Stimulated activated CD4-positive, alpha-beta T cell treated with anti-CD3 and anti-CD28 coated beads, Interleukin-1b, Interleukin-23, amount 100 ng/mL, for 24 hours (primary cell): ENCODE measurements around the gene UROC1.

Experiments used
- DNase-seq, 4 experiments: peaks; one replicate each; pipeline ENCODE4 v3.0.0-alpha.2; 2020; ENCODE audit warnings: low read depth in 4 of 4, low spot score in 1 of 4

Gene UROC1

DNA sequence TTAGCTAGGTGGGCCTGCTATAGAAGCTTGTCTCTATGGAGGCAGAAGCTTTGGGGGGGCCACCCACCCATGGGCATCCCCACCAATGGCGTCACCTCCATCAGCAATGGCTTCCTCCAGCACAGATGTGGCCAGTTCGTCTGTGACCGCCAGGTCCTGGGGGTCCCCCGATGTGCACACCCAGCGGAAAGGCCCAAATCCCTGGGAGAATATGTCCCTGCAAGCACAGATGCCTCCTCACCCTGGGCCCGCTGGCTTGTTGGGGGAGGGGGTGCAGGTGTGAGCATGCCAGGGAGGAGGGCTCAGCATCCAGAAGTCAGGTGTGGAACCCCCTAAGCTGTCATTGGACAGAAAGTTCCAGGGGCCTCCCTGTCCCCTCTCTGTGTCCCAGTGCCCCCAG lies 19.6 kb downstream of the UROC1 start:
- no peak for DNase-seq

DNA sequence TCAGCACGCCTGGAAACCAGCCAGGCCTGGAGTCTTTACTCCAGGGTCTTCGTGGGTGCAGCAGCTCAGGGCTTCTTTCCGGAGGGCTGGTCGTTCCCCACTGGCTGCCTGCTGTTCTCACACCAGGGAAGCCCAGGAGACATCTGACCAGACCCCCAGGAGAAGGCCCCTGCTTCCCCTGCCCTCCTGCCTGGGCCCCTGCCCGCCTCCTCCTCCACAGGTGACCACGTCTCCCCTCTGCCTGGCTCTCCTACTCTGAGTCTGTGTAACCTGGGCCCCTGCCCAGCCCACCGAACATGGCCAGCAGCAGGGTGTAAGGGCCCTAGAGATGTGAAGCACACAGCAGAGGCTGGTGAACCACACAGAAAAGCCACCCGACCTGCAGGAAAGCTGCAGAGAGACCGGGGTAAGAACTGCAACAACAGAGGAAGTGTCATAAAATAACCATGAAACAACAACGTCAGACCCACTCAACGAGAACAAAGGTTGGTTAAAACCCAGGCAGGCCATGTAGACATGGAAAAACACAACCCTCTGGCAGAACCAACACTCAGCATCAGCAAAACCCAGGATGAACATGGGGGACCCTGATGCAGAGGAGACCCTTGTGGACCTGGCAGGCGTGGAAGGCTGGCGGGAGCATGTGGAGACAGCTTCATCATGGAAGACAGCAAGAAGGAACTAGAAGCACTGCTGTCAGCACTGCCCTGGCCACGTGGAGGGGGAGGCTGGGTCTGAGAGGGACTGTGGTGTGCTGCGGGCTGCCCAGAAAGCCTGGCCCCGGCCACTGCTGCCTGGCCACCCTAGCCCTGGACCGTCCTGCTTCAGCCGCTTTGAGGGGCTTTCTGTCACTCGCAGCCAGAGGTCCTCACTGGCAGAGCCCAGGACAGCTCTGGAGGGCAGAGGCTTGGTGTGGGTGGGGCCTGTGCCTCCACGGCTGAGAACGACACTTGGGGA lies 20.4 kb downstream of the UROC1 start:
- DNase-seq, result no peak

- DNase-seq, result no peak
Measured at GRCh38 chr3:126495786-126496185, 21.8 kb downstream of the UROC1 start.

DNA sequence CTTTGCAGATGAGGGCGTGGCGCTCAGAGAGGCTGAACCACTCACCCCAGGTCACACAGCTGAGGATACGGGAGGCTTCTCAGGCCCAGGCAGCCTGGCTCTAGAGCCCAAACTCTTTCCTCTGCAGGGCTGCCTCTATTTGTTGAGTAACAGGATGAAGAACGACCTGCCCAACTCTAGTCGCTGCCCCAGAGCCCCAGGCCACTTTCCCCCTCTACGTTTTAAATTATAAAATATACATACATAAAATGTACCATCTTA lies 22.7 kb downstream of the UROC1 start:
- no peak for DNase-seq

GRCh38 chr3:126494204-126494969 lies 23.2 kb downstream of the UROC1 start:
- DNase-seq, result no peak

DNA sequence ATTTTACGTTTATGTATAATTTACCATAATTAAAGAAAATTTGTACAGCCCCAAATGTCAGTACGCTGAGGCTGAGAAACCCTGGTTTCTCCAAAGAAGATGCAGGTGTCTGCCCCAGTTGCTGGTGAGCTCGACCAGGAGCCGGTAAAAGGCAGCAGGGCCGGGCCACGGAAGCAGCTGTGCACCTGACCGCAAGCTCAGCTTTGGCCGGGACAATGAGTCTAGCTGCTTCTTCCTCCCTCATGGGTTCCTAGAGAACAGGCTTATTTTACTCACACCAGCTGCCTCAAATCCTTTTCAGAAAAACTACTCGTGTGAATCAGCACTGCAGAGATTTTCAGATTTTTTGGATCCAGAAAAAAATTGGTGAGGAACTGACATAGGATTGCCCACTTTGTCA lies 23.8 kb downstream of the UROC1 start:
- no peak for DNase-seq

DNA sequence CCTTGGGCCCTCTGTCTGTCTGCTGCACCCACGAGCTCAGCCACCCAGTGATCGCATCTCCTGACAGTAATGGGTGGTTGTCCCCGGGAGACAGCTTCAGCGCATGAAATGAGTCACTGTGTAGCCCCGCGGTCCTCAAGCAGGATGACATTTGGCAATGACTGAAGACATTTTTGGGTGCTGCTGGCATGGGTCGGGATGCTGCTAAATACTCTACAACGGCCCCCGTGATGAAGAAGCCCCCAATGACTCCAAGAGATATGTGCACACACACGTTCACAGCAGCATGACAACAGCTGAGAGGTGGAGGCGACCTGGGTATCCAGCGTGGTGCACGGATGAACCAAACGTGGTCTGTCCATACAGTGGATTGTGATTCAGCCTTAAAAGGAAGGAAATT lies 24.5 kb downstream of the UROC1 start:
- DNase-seq, result no peak

GRCh38 chr3:126491221-126492013 lies 26.2 kb downstream of the UROC1 start:
- DNase-seq, result no peak

DNA sequence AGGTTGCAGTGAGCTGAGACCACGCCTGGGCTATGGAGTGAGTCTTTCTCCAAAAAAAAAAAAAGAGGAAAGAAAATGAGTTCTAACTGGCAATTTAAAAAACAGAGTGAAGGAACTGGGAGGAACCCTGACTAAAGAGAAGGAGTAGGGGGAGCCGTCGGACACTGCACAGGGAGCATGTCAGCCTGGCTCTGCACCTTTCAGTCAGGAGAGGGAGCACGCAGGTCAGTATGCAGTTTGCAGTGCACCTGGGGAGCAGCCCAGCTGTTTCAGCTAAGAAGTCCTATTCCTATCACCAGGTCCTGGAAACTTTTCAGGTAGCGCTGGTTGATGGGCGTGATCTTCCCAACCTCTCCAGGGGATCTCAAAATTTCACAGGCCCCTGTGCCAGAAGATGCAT lies 27.0 kb downstream of the UROC1 start:
- no peak for DNase-seq

GRCh38 chr3:126488886-126489569 lies 28.5 kb downstream of the UROC1 start:
- no peak for DNase-seq

DNA sequence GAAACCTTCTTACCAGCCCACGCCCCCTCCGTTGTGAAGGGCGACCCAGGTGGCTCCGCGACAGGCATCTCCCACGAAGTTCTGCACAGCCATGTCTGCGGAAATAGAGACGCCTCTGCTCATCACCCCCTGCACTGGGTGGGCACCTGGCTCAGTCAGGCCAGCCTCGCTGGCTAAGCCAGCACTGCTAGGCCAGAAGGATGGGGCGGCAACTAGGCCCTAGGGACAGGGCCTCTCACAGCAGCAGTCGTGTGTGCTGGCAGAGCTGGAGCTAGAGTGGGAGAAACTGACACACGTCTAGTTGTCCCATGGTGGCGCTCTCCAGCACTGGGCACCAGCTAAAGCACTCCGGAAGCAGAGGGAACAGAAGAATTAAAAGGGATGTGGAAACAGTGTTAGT lies 29.4 kb downstream of the UROC1 start:
- DNase-seq, result no peak

- no peak for DNase-seq
Measured at GRCh38 chr3:126487151-126487771, 30.3 kb downstream of the UROC1 start.

GRCh38 chr3:126486360-126486847 lies 31.2 kb downstream of the UROC1 start:
- DNase-seq, result no peak

- no peak for DNase-seq
Measured at GRCh38 chr3:126485956-126486355, 31.6 kb downstream of the UROC1 start.

DNA sequence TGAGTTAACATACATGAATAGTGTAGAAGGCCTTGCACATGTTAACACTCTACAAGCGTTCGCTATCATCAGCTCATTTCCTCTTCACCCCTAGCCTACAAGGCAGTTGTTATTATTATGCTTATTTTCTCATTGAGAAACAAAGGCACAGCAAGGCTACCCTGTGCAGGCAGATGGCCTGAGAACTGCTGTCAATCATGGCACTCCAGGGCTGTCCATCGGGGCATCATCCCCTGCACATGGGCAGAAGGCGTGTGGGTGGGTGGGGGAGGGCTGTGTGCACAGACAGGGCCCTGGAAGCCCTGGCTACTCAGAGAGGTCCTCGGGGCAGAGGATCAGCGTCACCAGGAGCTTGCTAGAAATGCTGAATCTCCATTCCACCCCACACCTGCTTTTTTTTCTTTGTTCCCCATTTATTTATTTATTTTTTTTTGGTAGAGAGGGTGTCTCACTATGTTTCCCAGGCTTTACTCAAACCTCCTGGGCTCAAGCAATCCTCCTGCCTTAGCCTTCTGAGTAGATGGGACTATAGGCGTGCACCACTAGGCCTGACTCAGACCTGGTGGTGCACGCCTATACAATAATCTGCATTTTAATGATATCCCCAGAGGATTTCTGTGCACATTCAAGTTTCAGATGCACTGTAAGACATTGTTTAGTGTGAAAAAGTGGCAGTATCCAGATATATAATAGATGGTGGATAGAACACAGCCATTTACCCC lies 32.2 kb downstream of the UROC1 start:
- no peak for DNase-seq

DNA sequence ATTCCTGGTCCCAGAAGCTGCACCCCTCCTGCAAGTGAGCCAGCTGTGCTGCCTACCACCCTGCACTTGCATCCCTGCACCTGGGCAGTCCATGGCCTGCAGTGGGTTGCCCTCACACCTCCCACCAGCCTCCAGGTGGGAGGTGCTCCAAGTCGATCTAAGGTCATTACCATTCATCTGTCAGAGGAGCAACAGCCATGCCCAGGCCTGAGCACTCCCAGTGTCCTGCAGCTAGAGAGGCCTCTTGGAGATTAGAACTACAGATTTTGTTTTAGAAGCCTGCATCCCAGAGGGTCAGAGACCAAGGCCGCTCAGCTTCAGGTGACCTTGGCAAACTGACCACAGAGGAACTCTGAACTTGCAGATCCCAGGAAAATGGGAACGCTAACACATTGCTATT lies 32.9 kb downstream of the UROC1 start:
- DNase-seq, result no peak

GRCh38 chr3:126484148-126484547 lies 33.4 kb downstream of the UROC1 start:
- no peak for DNase-seq

- DNase-seq, result no peak
Measured at GRCh38 chr3:126483321-126483761, 34.2 kb downstream of the UROC1 start.

- no peak for DNase-seq
Measured at GRCh38 chr3:126482503-126483255, 34.9 kb downstream of the UROC1 start.
